Measurements from ENCODE around the gene USP6.

DNA sequence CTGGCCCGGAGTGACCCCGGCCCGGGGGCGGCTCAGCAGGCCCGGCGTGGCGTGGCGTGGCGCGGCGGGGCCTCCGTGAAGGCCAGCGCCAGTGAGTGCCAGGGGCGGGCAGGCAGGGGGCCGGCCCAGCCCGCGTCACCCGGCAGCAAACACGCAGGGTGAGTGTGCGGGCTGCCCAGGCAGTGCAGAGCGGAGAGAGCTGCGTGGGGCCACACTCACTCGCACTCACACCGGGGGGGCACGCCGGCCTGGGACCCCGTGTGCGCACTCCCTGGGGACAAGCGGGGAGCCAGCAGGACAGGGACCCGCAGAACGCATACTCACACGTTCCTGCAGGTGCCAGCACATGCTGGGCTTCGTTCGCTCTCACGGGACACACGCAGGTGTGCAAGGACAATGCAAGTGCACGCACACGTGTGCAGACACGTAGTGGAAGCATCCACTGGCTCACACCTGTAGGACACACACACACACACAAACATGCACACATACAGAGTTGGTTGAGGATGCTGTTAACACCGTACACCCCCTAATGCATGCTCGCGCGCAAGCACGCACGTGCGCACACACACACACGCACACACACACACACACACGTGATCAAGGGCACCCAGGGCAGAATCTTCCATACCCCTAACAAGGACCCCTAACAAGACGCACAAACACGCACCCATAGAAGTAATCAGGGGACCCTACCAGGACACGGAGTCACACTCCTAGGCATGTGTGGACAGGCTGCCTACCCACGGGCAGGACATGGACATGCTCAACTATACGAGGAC lies 7.7 kb downstream of the USP6 start:
- TF ChIP-seq, protein P1, sequence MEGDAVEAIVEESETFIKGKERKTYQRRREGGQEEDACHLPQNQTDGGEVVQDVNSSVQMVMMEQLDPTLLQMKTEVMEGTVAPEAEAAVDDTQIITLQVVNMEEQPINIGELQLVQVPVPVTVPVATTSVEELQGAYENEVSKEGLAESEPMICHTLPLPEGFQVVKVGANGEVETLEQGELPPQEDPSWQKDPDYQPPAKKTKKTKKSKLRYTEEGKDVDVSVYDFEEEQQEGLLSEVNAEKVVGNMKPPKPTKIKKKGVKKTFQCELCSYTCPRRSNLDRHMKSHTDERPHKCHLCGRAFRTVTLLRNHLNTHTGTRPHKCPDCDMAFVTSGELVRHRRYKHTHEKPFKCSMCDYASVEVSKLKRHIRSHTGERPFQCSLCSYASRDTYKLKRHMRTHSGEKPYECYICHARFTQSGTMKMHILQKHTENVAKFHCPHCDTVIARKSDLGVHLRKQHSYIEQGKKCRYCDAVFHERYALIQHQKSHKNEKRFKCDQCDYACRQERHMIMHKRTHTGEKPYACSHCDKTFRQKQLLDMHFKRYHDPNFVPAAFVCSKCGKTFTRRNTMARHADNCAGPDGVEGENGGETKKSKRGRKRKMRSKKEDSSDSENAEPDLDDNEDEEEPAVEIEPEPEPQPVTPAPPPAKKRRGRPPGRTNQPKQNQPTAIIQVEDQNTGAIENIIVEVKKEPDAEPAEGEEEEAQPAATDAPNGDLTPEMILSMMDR (IDR thresholded peaks at IDR 0.05) = no peak; the same call in 1 of the 2 replicates
- no peak for TF ChIP-seq TCF7L2 (IDR thresholded peaks at IDR 0.05; ENCODE audit: low read depth, low read length)
- TF ChIP-seq REST (IDR thresholded peaks at IDR 0.05; ENCODE audit: insufficient read depth in 1 of 2, low read depth in 2 of 2, low read length in 1 of 2) = no peak
- no peak for TF ChIP-seq POLR2AphosphoS5 (IDR thresholded peaks at IDR 0.05; ENCODE audit: low read depth, low read length)
